ENCODE results near the gene REXO1. TPM values are rescaled to one million over a fixed set of nuclear protein-coding genes. Genes with fewer than 3 reads are reported as not detected.

The REXO1 gene
- total RNA-seq, 1 experiment from 2014 or later: 25.8 TPM

GRCh38 chr19:1851654-1852580 is 3.6 kb upstream of the REXO1 start:
- no peaks in the 10 kb centered on the region for H3K9me2 ChIP-seq (ENCODE audit: insufficient read depth)
- ChIA-PET POLR2A (ENCODE audit: unreplicated experiment) (no interaction called here), CTCF (no interaction called here)
- no peak overlapping the region for H3K4me2 ChIP-seq
- no peaks in the 10 kb centered on the region for H3K27me3 ChIP-seq (ENCODE audit: insufficient read depth, low read depth)
- intact Hi-C loops (cut with micrococcal nuclease; ENCODE audit: unreplicated experiment): no loop called here
- no TSS peak for BruUV-seq (replicated peaks)
- H3K27ac ChIP-seq: no peak overlapping the region
- peaks cover 43% of the 10 kb centered on the region for H3K79me2 ChIP-seq (ENCODE audit: low read depth)
- peaks cover 22% of the 10 kb centered on the region; the same call in 1 of the 2 replicates for H3F3A ChIP-seq (ENCODE audit: insufficient read depth, low read depth)
- H3K4me3 ChIP-seq: no peak overlapping the region
- no peaks in the 10 kb centered on the region for H3K36me3 ChIP-seq (ENCODE audit: low read depth)
- TF ChIP-seq, protein P1, sequence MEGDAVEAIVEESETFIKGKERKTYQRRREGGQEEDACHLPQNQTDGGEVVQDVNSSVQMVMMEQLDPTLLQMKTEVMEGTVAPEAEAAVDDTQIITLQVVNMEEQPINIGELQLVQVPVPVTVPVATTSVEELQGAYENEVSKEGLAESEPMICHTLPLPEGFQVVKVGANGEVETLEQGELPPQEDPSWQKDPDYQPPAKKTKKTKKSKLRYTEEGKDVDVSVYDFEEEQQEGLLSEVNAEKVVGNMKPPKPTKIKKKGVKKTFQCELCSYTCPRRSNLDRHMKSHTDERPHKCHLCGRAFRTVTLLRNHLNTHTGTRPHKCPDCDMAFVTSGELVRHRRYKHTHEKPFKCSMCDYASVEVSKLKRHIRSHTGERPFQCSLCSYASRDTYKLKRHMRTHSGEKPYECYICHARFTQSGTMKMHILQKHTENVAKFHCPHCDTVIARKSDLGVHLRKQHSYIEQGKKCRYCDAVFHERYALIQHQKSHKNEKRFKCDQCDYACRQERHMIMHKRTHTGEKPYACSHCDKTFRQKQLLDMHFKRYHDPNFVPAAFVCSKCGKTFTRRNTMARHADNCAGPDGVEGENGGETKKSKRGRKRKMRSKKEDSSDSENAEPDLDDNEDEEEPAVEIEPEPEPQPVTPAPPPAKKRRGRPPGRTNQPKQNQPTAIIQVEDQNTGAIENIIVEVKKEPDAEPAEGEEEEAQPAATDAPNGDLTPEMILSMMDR (conservative IDR thresholded peaks at IDR 0.05): no peak
- TF ChIP-seq EZH2 (IDR thresholded peaks at IDR 0.05; ENCODE audit: low read depth): no peak
- H3K9me3 ChIP-seq (ENCODE audit: insufficient read depth, low read depth): no peaks in the 10 kb centered on the region
- peaks cover 12% of the 10 kb centered on the region; the same call in 1 of the 2 replicates for H3K4me1 ChIP-seq (replicated peaks; ENCODE audit: insufficient read depth)
- no peak for DNase-seq
- no peak overlapping the region for H2AFZ ChIP-seq
- peaks cover 21% of the 10 kb centered on the region for H4K20me1 ChIP-seq (ENCODE audit: insufficient read depth)

DNA sequence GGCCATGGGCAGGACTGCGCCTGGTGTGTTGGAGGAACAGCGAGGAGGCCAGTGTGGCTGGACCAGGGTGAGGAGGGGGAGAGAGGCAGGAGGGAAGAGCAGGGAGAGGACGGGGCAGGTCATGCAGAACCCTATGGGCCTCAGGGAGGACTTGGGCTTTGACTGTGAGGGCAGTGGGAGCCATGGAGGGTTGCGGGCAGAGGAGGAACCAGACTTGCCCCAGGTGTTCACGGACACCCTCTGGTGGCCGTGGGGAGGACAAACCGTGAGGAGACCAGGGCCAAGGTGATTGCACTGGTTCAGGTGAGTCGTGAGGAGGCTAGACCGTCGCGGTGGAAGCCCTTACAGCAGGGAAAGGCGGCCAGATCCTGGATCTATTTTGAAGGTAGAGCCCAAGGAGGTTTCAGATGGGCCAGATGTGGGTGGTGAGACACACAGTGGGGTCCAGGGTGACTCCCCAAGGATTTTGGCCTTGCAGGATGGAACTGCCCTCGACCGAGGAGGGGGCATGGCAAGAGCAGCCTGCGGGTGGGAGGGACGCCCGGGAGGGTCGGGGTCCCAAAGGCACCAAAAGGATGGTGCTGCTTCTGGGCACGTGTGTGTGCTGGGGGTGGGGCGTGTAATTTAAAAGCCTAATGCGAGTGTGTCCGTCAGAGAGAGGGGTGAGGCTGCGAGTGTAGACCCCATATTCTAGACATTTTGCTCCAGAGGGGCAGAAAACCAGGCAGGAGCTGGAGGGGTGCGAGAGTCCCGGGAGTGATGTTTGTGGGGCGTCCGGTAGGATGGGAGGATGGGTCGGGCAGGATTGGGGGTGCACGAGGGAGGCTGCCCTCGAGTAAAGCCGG is 2.7 kb upstream of the REXO1 start:
- H3K27me3 ChIP-seq (ENCODE audit: insufficient read depth, low read depth): no peaks in the 10 kb centered on the region
- peaks cover 27% of the 10 kb centered on the region for H4K20me1 ChIP-seq (ENCODE audit: insufficient read depth)
- ChIA-PET CTCF (no interaction called here), POLR2A (ENCODE audit: unreplicated experiment) (no interaction called here)
- H3K4me2 ChIP-seq: no peak overlapping the region
- H2AFZ ChIP-seq: no peak overlapping the region
- H3K79me2 ChIP-seq (ENCODE audit: low read depth): peaks cover 46% of the 10 kb centered on the region
- no peaks in the 10 kb centered on the region for H3K9me3 ChIP-seq (ENCODE audit: insufficient read depth, low read depth)
- H3K4me1 ChIP-seq (replicated peaks; ENCODE audit: insufficient read depth): peaks cover 19% of the 10 kb centered on the region; the same call in 1 of the 2 replicates
- no TSS peak for BruUV-seq (replicated peaks)
- DNase-seq: no peak
- H3K4me3 ChIP-seq: no peak overlapping the region
- intact Hi-C loops (cut with micrococcal nuclease; ENCODE audit: unreplicated experiment): no loop called here
- no peaks in the 10 kb centered on the region for H3K9me2 ChIP-seq (ENCODE audit: insufficient read depth)
- H3K27ac ChIP-seq: no peak overlapping the region
- no peaks in the 10 kb centered on the region for H3K36me3 ChIP-seq (ENCODE audit: low read depth)
- TF ChIP-seq, protein P1 (conservative IDR thresholded peaks at IDR 0.05): no peak
- no peak for TF ChIP-seq EZH2 (IDR thresholded peaks at IDR 0.05; ENCODE audit: low read depth)
- peaks cover 19% of the 10 kb centered on the region; the same call in 1 of the 2 replicates for H3F3A ChIP-seq (ENCODE audit: insufficient read depth, low read depth)

DNA sequence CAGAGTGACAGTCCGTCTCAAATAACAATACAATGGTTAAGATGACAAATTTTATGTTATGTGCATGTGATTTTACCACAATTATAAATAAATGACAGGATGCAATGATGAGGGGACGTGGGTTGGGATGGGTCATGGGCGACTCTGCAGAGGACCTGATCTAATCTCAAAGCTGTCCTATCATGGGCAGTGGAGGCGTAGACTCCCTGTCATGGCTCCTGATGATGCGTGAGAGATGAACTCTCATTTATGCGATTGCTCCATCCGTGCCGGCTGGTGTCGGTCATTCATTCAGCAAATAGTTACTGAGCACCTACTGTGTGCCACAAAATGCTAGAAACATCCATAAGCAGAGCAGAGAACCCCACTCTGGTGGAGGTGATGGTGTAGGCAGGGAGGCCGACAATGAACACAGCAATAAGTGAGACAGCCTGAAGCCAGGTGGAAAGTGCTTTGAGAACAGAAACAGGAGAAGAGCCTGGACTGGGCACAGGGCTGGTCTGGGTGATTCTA is 1.7 kb upstream of the REXO1 start:
- CTCF ChIA-PET: no interaction called here

More for the DNA sequence above, 1.7 kb upstream of the REXO1 start:
- peaks cover 14% of the 10 kb centered on the region; the same call in 1 of the 2 replicates for H3F3A ChIP-seq (ENCODE audit: insufficient read depth, low read depth)
- TF ChIP-seq, protein P1 (conservative IDR thresholded peaks at IDR 0.05): no peak
- TF ChIP-seq EZH2 (IDR thresholded peaks at IDR 0.05; ENCODE audit: low read depth): no peak
- H3K27ac ChIP-seq: no peak overlapping the region
- peaks cover 48% of the 10 kb centered on the region for H3K79me2 ChIP-seq (ENCODE audit: low read depth)
- H3K9me3 ChIP-seq (ENCODE audit: insufficient read depth, low read depth): no peaks in the 10 kb centered on the region
- no peaks in the 10 kb centered on the region for H3K36me3 ChIP-seq (ENCODE audit: low read depth)
- DNase-seq: no peak
- no peak overlapping the region for H3K4me2 ChIP-seq
- H3K4me1 ChIP-seq (replicated peaks; ENCODE audit: insufficient read depth): peaks cover 12% of the 10 kb centered on the region; the same call in 1 of the 2 replicates
- intact Hi-C loops (cut with micrococcal nuclease; ENCODE audit: unreplicated experiment): no loop called here
- POLR2A ChIA-PET (ENCODE audit: unreplicated experiment): no interaction called here
- no peaks in the 10 kb centered on the region for H3K9me2 ChIP-seq (ENCODE audit: insufficient read depth)
- H4K20me1 ChIP-seq (ENCODE audit: insufficient read depth): peaks cover 28% of the 10 kb centered on the region
- no peak overlapping the region for H3K4me3 ChIP-seq
- no peaks in the 10 kb centered on the region for H3K27me3 ChIP-seq (ENCODE audit: insufficient read depth, low read depth)
- H2AFZ ChIP-seq: no peak overlapping the region
- BruUV-seq (replicated peaks): no TSS peak

Data from PC-9 (cell line).